Muscle layer of duodenum (tissue), 2 donors: ENCODE data around the gene APLP1.
A peak's percentile ranks its signal among the peaks of the same experiment; 100 is the strongest.

Experiments used
- H3K27ac ChIP-seq: one replicate; pipeline ENCODE4 v1.7.0; 2013; ENCODE audit warnings: mild to moderate bottlenecking, low read length
- H3K27me3 ChIP-seq: one replicate; pipeline ENCODE4 v1.7.0; 2013; ENCODE audit warnings: low read depth, mild to moderate bottlenecking, control low read depth, low read length
- H3K36me3 ChIP-seq, 2 donors: one replicate each; pipeline ENCODE4 v1.7.0; 2013; ENCODE audit warnings: low read length in 2 of 2, control low read depth in 1 of 2, mild to moderate bottlenecking in 1 of 2; ENCODE audit not compliant: insufficient read depth in 2 of 2, control insufficient read depth in 1 of 2
- H3K4me1 ChIP-seq, 2 donors: one replicate each; pipeline ENCODE4 v1.7.0; 2013; ENCODE audit warnings: low read length in 2 of 2, mild to moderate bottlenecking in 2 of 2, control low read depth in 1 of 2, moderate library complexity in 1 of 2; ENCODE audit not compliant: insufficient read depth in 2 of 2, control insufficient read depth in 1 of 2
- H3K4me3 ChIP-seq, 2 donors: one replicate each; pipeline ENCODE4 v1.7.0; 2013; ENCODE audit warnings: low read length in 2 of 2, low read depth in 1 of 2, mild to moderate bottlenecking in 1 of 2
- H3K9me3 ChIP-seq, 2 donors: one replicate each; pipeline ENCODE4 v1.7.0; 2013; ENCODE audit warnings: low read length in 2 of 2, control low read depth in 1 of 2, mild to moderate bottlenecking in 1 of 2; ENCODE audit not compliant: control insufficient read depth in 1 of 2
- donor health status: healthy.

The APLP1 gene

GRCh38 chr19:35843676-35844481, 24.5 kb upstream of the APLP1 start:
- Histone ChIP-seq H3K4me1 (peaks cover 0 to 12% of the 10 kb centered on the region in 2 donors), H3K36me3 (no peaks in the 10 kb centered on the region), H3K27ac (no peak overlapping the region), H3K27me3 (peaks cover 26% of the 10 kb centered on the region), H3K4me3 (no peak overlapping the region), H3K9me3 (peaks cover 6 to 8% of the 10 kb centered on the region in 2 donors)

DNA sequence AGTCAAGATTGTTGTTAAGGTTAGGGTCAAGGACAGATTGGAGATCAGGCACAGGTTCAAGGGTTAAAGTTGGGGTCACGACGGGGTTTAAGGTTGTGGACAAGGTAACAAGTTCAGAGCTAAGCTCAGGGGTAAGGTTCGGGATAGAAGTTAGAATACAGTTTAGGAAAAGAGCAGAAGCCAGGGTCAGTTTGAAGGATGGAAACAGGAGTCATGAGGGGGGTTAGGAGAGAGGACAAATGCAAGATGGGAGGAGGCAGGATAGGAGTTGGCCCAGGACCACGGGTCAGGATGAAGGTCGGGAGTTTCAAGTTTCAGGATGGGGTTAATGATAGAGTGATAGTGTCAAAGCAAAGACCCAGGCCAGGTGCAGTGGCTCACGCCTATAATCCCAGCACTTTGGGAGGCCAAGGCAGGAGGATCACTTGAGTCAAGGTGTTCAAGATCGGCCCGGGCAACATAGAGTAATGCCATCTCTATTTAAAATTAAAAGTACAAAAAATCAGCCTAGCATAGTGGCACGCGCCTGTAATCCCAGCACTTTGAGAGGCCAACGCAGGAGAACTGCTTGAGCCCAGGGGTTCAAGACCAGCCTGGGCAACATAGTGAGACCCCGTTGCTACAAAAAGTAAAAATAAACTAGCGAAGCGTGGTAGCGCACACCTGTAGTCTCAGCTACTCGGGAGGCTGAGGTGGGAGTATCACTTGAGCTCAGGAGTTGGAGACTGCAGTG, 23.7 kb upstream of the APLP1 start:
- H3K4me3 ChIP-seq = peak overlapping the region in 1 of 2 donors; percentile 41
- H3K36me3 ChIP-seq = no peaks in the 10 kb centered on the region
- no peaks in the 10 kb centered on the region for H3K9me3 ChIP-seq
- peaks cover 26% of the 10 kb centered on the region for H3K27me3 ChIP-seq
- H3K4me1 ChIP-seq = peaks cover 0 to 12% of the 10 kb centered on the region in 2 donors
- H3K27ac ChIP-seq = no peak overlapping the region

GRCh38 chr19:35845215-35846037, 22.9 kb upstream of the APLP1 start:
- peaks cover 0 to 12% of the 10 kb centered on the region in 2 donors for H3K4me1 ChIP-seq
- peak overlapping the region in 1 of 2 donors; percentile 41 for H3K4me3 ChIP-seq
- H3K27me3 ChIP-seq = peaks cover 30% of the 10 kb centered on the region

DNA sequence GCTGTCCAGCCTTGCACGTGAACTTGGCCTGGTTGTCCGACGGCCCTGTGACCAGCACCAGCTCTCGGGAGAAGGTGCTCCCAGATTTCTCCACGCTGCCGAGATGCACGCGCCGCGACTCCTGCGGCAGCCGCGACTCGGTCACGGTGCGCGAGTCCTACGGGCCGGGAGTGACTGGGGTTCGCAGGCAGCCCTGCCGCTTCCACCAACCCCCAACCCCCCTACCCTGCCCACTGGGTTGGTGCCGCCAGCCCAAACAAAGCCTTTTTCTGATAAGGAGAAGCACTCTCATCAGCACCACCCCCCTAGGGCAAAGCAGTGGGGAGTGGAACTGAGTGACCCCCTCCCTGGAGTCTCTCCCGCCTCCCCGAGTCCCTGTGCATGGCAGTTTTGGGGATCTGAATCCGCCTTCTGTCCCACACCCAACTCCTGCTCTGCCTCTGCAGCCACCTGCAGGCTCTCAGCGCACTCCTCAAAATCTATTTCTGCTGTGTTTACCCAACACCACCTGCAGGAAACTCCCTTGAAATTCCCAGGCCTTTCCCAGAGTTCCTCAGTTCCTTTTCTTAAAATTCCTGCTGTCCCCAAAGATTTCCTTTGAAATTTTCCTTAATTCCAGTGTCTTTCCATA, 22.2 kb upstream of the APLP1 start:
- Histone ChIP-seq H3K27me3 (peaks cover 34% of the 10 kb centered on the region), H3K4me3 (no peak overlapping the region)

More at GRCh38 chr19:35845215-35846037, 22.9 kb upstream of the APLP1 start:
- Histone ChIP-seq H3K27ac (no peak overlapping the region), H3K36me3 (no peaks in the 10 kb centered on the region), H3K9me3 (no peaks in the 10 kb centered on the region)

GRCh38 chr19:35847911-35848310, 20.5 kb upstream of the APLP1 start:
- peaks cover 0 to 12% of the 10 kb centered on the region in 2 donors for H3K4me1 ChIP-seq
- H3K36me3 ChIP-seq = no peaks in the 10 kb centered on the region
- no peaks in the 10 kb centered on the region for H3K9me3 ChIP-seq
- no peak overlapping the region for H3K27ac ChIP-seq
- no peak overlapping the region for H3K4me3 ChIP-seq
- peaks cover 32% of the 10 kb centered on the region for H3K27me3 ChIP-seq

More for the DNA sequence above, 22.2 kb upstream of the APLP1 start:
- H3K4me1 ChIP-seq = peaks cover 0 to 12% of the 10 kb centered on the region in 2 donors
- no peak overlapping the region for H3K27ac ChIP-seq
- no peaks in the 10 kb centered on the region for H3K36me3 ChIP-seq
- no peaks in the 10 kb centered on the region for H3K9me3 ChIP-seq

- H3K4me1 ChIP-seq = peaks cover 0 to 12% of the 10 kb centered on the region in 2 donors
- no peaks in the 10 kb centered on the region for H3K36me3 ChIP-seq
- H3K9me3 ChIP-seq = no peaks in the 10 kb centered on the region
- H3K4me3 ChIP-seq = no peak overlapping the region
- H3K27me3 ChIP-seq = peaks cover 26% of the 10 kb centered on the region
- no peak overlapping the region for H3K27ac ChIP-seq
Measured at GRCh38 chr19:35848486-35848885, 19.9 kb upstream of the APLP1 start.

- Histone ChIP-seq H3K4me1 (peaks cover 0 to 12% of the 10 kb centered on the region in 2 donors), H3K4me3 (no peak overlapping the region), H3K27me3 (peaks cover 21% of the 10 kb centered on the region), H3K36me3 (no peaks in the 10 kb centered on the region), H3K9me3 (no peaks in the 10 kb centered on the region), H3K27ac (no peak overlapping the region)
Measured at GRCh38 chr19:35848919-35849505, 19.4 kb upstream of the APLP1 start.

- H3K36me3 ChIP-seq = no peaks in the 10 kb centered on the region
- H3K4me1 ChIP-seq = peaks cover 0 to 6% of the 10 kb centered on the region in 2 donors
- H3K27me3 ChIP-seq = peaks cover 22% of the 10 kb centered on the region
- no peak overlapping the region for H3K4me3 ChIP-seq
- no peaks in the 10 kb centered on the region for H3K9me3 ChIP-seq
- H3K27ac ChIP-seq = no peak overlapping the region
Measured at GRCh38 chr19:35851213-35852028, 17.0 kb upstream of the APLP1 start.

DNA sequence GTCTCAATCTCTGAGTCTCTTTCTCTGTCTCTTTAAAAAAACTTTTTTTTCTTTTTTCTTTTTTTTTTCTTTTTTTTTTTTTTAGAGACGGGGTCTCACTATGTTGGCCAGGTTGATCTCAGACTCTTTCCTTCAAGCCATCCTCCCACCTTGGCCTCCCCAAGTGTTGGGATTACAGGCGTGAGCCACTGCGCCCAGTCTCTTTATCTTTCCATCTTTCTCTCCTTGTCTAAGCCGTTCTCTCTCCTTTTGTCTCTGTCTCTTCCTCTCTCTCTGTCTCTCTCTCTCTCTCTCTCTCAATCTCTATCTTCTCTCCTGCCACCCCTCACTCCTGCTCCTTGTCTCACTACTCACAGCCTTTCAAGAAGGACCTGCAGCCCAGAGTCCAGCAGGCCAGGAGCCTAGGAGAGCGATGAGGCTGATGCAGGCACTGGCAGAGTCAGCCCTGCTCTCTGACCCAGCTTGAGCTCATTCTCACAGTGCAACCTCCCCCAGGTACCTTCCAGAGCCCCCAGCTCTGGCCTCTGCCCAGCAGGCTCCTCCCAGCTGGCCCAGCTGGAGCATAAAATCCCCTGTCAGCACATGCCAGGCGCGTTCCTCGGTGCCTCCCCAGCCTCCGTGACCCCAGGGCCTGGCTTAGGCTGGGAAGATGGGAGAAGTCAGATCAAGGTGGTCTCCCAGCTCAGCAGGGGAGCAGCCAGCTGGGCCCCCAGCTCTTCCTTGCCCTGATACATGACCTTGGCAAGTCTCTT, 16.2 kb upstream of the APLP1 start, which contains the start of gene NPHS1:
TSS of gene NPHS1 (minus strand) at position 476 of the 752 bp plus-strand sequence. CDS start 667 bp downstream, outside the sequence.
- Histone ChIP-seq H3K4me1 (peaks cover 0 to 14% of the 10 kb centered on the region in 2 donors), H3K4me3 (no peak within 1 kb of the TSS), H3K9me3 (no peaks in the 10 kb centered on the region), H3K27ac (no peak within 1 kb of the TSS), H3K27me3 (peaks cover 23% of the 10 kb centered on the region), H3K36me3 (no peaks in the 10 kb centered on the region)
